ENCODE measurements around the gene AAK1.
"Not testable (repeated sequence)": the region's sequence is repeated elsewhere in the genome, so short reads cannot be mapped to it uniquely, and the experiment has no call there.

The AAK1 gene

DNA sequence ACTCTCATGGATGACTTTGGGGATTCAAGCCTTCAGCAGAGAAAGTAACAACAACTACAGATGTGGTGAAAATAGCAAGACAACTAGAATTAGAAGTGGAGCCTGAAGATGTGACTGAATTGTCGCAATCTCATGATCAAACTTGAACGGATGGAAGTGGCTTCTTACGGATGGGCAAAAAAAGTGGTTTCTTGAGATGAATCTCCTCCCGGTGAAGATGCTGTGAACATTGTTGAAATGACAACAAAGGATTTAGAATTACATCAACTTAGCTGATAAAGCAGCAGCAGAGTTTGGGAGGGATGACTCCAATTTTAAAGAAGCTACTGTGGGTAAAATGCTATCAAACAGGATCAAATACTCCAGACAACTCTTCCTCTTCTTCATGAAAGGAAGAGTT, 43.1 kb downstream of the AAK1 start:
- no peak for DNase-seq (ENCODE audit: low spot score)

DNA sequence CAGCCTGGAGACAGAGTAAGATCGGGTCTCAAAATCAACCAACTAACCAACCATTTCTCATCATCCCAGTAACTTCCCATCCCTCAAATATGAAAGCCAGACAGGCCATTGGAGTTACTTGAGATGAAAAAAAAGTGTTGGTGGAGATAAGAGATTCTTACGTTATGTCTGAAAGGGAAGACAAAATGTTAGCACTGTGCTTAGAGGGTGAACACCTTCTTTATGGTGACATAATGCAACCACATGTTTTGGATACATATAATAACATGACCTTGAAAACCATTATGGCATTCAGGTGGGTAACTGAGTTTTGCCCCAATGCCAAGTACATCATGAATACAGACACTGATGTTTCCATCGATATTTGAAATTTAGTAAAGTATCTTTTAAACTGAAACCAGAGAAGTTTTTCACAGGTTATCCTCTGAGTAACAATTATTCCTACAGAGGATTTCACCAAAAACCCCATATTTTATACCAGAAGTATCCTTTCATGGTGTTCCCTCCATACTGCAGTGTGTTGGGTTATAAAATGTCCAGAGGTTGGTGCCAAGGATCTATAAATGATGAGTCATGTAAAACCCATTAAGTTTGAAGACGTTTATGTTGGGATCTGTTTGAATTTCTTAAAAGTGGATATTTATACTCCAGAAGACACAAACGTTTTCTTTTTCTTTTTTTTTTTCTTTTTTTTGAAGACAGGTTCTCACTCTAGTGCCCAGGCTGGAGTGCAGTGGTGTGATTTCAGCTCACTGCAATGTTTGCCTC, 45.5 kb downstream of the AAK1 start:
- no peak for DNase-seq (ENCODE audit: low spot score)

DNA sequence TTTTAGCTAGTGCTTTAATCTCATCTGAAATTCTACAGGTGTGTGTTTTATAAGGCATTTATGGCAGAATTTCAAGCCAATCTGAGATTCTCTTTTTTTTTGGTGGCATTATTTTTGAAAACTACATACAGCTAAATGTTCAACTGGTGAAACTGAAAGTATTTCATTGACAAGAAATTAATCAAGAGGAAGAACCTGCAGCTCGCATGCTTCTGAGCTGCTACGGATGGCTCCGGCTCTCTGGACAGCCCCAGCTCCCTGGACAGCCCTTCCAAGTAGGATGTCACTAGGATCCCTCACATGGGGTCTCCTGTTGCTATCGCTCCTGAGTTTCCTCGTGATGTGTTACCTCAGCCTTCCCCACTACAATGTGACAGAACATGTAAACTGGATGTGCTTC, 46.4 kb downstream of the AAK1 start:
- DNase-seq (ENCODE audit: low spot score), result no peak

DNA sequence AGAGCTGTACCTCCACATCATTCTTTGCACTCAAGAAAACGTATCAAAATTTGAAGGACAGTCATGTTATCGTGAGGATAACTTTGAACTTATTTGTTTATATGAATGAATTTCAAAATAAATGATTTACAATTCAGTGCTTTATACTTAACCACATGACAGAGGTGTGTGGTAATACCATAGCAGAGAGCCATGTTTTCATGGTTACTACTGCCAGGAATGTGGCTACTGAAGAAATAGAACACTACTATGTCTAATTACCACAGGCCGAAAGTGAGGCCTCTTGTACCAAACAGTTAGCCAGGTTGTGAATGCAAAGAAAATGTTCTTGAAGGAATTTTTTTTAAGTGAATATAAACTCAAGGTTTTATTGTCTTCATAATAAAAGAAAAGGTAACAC, 49.2 kb downstream of the AAK1 start:
- no peak for DNase-seq (ENCODE audit: low spot score)

DNA sequence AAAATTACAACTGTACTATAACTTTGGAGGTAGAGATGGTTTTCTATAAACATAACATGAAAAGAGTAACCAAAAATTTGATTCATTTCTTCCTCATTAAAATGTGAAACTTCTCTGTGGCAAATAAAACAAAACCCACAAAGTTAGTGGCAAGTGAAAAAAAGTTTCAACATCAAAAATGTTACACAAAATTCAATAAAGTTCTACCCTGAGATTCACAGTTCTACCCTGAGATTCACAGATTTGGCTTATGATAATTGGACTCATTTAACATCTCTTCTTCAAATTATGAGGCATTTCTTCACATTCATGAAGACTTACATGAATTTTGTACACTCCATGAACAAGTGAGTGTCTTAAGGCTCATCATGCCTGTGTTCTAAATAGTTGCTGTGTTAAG, 51.0 kb downstream of the AAK1 start:
- no peak for DNase-seq (ENCODE audit: low spot score)

DNA sequence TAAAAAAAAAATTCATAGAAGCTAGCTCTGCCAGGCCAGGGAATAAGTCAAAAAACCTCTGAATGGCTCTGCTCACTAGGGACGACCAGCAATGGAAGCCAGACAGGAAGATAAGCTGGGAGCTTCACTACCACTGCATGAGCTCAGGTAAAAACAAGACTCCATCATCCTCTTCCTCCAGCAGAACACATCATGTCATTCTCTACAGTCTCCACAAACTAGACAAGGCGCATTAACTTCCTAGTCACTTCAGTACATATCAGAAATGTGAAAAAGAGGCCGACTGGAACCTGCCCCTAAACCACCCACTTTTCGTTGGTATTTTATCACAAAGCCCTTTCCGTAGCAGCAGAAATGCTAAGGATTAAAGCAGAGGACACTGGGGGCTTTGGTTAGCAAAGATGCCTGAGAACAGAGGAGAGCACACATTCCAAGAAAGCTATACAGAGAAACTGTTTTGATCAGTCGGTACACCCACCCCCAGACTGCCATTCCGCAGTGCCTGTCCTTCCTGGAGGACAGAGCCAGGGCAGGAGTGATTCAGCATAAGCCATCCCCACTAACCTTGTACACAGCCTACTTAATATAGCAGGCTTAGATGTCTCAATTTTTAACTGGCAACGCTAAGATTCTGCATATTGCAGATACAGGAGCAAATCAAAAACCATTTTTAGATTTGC, 53.4 kb downstream of the AAK1 start:
- no peak for DNase-seq (ENCODE audit: low spot score)

DNA sequence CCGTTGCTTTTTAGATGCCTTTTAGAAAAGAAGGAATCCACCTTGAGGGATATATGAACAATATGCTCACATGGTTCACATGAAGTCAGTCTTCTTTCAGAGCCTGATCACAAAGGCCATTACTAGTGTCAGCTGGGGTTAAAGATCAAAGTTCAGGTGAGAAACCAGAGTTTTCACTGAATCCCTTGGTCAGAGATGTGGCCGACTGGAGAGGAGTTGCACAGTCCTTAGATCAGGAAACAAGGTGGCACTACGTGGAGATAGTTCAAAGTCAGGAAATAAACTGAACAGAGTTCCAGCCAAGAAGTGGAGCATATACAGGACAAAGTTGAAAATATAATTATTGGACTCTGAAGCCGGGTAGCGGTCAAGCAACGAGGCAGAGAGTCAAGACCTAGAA, 54.6 kb downstream of the AAK1 start:
- DNase-seq (ENCODE audit: low spot score), result no peak

DNA sequence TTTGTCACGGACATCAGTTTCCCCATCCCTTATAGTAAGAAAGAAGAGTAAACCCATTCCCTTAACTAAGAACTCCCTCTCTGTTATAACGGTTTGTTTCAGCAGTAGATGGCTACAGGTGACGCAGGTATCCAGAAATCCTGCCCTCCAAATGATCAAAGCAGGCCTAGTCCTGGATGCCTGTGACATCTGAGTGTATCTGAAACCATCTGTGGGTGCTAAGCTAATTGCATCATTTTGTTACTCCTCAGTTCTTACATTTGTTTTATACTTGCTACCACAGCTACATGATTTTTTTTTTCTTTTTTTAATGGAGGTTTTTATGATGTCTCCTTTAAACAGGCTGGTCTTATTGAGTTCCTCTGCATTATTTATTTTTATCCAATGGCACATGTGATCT, 55.1 kb downstream of the AAK1 start:
- DNase-seq (ENCODE audit: low spot score), result no peak

DNA sequence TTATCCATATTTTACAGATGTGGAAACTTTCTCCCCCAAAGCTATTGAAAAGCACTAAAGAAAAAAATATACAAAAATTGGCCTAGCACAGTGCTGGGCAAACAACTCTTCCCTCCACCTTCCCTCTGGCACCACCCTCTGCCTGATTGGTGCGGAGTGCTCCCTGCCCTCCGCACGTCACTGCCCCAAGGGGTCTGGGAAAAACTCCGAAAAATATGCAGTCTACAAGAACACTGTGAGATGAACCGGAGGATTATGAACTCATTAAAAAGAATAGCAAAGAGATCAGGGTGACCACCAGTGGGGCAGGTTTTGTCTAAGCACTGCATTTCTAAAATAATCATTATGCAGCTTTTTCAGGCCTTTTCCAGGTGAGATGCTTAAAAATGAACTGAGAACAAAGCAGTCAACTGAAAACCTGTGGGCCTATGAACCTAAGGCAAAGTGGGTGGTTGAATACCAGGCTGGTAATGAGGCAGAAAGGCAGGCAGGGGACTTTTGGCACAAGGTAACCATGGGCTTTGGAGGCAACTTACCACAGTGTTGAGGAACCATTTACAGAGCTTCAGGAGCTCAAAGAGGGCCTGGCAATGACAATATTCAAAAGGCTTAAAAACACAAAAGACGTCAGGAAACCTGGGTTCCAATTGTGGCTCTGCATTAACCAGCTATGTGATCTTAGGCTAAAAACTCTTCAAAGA, 57.5 kb downstream of the AAK1 start:
- no peak for DNase-seq (ENCODE audit: low spot score)

DNA sequence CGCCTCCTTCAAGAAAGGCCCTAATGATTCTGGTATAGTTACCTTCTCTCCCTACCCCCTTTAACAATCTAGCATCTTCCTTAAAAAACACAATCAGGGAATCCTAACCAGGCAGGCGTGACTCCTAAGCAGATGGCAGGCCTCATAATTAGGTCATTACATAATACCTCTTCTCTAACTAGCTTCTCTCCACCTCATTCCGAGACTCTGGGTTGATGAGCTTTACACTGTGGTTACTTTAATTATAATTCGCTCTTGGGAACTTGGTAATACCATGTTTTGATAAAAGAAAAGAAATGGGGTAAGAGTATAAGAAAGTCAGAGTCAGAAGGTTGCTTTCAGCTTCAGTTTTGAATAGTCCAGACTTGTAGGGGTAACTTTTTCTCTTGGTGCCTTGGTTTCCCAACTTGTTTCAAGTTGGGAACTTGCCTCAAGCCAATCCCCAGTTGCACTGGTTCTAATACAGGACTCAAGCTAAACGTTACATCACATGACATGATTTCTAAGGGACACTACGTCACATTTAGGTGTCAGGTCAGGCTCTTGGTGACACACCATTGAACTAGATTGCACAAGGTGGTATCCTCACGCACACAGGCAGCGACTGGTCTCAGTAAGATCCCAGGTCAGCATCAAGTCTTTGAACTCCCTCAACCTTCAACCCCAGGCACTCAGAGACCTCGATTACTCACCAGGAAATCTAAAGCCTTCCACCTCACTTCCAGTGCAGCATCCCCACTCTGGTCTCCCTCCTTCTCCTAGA, 59.2 kb downstream of the AAK1 start:
- no peak for DNase-seq (ENCODE audit: low spot score)

DNA sequence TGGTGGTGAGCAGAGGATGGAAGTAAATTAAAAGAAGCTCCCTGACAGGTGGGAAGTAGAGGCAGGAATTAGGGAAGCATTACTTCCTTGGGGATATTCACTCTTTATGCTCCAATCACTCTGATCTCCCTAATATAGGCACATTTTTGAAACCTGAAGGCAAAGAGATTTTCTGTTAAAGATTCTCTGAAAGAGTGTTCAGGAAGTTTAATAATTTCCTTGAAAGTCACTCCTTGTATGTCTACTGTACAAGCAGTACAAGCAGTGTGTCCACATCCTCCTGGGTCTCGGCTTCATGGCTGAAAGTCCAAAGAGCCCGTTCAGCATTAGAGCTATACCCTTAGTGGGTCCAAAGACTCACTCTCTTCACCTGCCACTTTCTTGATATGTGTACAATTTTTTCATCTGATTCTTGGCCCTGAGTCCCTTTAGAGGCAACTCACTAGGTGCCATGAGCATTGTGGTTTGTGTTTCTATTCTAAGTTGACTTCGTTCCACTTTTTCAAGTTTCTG, 60.2 kb downstream of the AAK1 start:
- DNase-seq (ENCODE audit: low spot score), result no peak

DNA sequence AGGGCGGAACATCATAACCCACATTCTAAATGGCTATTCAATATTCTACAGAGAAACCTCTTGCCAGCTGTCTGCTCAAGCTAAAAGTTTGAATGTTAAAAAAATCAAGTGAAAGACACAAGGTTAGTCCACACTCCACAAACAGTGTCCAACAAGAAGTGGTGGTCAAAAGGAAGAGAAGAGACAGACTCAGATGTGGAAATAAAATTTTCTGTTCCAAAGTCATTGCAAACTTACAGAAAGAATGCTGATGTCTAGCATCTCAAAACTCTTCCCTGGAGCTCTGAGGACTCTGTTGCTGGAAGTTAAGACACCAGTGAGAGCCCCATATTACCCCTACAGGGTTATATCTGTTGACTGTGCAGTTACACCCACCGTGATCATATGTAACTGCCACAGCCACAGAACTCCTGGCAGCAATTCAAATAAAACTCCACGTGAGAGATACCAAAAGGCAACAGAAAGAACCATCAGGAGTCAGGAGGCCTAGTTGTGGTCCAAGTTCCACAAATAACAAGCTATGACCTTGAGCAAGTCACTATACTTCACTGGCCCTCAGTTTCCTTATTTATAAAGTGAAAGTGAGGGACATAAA, 60.9 kb downstream of the AAK1 start:
- peak; percentile 29 for DNase-seq (ENCODE audit: low spot score)

DNA sequence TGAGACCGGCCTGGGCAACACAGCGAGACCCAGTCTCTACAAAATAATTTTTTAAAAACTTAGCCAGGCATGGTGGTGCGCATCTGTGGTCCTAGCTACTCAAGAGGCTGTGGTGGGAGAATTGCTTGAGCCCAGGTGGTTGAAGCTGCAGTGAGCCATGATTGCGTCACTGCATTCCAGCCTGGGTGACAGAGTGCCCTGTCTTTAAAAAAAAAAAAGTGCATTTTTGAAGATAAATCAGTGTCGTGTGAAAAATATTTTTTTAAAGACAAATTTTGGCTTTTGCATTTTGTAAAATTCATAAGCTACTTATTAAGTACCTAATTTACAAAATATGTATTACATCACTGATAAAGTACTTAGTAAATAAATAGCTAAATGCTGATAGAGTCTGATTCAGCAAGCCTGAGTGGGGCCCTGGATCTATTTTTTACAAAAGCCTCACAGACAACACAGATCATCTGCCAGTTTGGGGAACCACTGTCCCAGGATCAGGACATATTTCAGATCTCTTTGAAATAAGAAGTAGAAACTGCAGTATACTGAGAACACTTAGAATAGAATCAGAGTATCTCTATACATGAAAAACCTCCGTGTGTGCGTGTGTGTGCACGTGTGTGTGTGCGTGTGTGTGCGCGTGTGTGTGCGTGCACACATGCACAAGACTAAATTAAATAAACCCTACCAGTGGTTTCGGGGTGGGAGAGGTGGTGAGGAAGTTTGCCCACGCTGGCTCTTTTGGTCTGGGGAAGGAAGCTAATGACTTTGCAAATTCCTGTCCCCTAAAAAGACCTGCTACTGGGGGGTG, 61.6 kb downstream of the AAK1 start:
- DNase-seq (ENCODE audit: low spot score), result peak; percentile 58

DNA sequence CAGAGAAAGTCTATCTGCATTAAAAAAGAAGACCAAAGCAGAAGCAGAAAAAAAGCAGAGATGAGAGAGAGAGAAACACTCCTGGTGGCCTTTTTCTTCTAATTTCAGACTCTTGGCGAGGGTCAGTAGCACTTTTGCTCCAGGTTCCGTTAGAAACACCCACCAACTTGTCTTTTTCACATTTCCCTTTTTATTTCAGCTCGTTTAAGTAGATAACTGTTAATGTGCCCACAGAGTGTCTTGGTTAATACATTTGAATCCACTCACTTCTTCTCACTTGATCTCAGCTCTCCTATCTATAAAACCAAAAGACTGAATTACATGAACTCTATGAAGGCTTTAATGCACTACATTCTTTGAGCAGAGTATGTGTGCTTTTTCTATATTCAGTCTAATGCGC, 63.1 kb downstream of the AAK1 start:
- no peak for DNase-seq (ENCODE audit: low spot score)

DNA sequence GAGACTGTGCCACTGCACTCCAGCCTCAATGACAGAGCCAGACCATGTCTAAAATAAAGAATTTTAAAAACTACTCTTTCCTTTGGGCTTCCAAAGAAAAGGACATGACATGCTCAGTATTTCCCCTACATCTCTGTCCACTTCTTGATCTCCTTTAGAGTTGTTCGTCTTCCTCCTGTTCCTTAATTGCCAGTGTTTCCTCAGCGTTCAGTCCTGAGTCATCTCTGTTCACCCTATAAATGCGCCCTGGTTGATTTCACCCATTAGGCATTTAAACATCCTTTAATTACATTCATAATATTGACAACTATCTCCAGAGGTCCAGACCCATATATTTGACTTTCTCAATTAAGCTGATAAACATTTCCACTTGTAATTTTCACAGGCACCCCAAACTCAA, 64.0 kb downstream of the AAK1 start:
- no peak for DNase-seq (ENCODE audit: low spot score)

DNA sequence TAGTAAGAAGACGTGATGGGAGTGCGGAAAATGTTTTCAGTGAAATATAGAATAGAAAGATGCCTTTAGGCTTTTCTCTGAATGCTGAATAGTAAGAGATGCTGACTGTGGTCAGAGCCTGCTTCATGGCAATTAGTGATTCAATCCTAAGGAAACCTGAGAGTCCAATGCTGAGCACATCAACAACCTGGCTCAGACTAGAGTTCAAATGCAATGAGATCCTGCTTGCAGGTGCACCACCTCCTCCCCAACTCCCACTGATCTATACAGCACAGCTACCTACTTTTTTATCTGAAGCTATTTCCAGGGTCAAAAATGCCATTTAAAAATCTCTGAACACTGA, 65.4 kb downstream of the AAK1 start:
- no peak for DNase-seq (ENCODE audit: low spot score)

DNA sequence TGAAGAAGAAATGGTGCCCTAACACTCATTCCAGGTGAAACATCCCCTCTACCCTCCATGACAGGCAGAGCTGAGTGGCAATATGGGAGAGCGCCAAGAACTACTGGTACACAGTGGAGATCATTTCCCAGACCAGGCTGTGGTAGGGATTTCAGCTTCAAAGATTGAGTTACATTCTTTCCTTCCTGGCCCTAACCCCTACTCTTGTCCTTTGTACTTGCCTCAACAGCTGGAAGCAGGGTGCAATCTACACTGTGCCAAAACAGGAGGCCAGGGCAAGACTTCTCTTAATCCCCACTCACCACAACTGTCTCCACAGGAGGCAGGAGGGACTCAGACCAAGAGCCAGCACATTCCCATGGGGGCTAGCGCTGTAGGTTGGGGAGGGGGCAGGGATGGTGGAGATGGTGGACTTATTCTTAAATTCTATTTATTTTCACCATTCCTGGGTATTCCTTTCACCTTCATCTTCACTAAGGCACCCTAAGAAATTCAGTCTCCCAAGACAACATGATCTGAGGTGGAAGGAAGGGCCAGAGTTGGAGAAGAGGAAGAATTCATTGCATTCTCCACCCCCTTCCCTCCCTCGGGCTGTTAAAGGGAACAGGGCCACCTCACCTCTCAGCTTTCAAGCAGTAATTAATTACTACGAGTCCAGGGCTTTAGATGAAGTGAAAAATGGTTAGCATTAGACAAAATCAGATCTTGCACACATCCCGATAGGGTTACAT, 65.9 kb downstream of the AAK1 start:
- DNase-seq (ENCODE audit: low spot score), result no peak

DNA sequence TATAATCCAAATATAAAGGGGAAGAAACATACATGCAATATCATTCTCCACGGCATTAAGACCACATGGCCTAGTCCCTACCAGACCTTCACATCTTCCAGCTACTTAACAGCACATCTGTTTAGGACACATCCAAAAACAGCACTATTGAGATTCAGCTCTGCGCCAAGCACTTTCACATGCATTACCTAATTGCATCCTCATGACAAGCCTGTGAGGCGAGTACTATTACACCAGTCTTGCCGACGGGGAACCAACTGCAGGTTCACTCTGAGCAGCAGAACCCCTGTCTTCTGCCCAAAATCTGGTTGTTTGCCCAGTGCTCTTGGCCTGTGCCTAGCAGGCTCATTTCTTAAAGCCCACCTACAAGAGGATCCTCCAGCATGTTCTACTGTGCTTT, 66.7 kb downstream of the AAK1 start:
- no peak for DNase-seq (ENCODE audit: low spot score)

DNA sequence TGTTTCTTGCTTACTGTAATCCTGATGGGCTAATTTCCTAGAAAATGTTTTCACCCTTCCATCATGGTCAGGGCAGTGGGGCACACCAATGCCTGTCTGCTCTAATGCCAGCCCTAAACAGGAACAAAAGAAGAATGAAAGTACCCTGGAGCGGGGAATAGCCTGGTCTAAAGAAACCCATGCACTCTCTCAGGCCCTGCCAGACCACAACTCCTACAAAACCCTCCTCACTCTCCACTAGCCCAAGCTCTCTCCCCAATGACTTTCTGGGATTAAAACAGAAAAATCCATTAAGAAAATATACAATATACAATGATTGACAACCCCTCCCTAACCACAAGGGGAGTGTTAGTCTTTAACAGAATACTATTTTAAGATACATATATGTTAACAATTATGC, 67.6 kb downstream of the AAK1 start:
- no peak for DNase-seq (ENCODE audit: low spot score)

DNA sequence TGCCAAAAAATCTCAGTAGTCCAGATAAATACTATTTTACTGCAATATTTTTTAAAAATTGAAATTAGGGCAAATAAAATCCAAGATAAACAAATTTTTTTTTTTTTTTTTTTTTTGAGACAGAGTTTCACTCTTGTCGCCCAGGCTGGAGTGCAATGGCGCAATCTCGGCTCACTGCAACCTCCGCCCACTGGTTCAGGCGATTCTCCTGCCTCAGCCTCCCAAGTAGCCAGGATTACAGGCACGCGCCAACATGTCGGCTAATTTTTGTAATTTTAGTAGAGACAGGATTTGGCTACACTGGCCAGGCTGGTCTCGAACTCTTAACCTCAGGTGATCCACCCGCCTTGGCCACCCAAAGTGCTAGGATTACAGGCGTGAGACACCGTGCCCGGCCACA, 68.2 kb downstream of the AAK1 start:
- not testable (repeated sequence) for DNase-seq (ENCODE audit: low spot score)

DNA sequence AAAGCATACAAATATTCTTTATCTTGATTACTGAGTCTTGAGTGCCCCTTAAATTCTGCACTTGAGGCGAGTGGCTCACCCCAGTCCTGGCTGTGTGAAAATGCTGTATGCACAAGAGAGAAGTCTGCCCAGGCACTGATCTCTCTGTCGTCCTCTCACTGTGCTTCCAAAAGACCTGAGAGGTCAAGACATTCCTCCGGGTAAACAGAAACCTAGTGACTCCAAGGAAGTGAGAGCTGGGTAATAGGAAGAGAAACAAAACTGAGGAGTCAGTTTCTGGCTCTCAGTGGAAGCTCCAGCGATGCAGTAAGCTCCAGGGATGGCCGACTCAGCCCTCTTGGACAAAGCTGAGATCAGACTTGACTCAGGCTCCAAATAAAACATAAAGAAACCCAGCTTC, 70.9 kb downstream of the AAK1 start:
- DNase-seq (ENCODE audit: low spot score), result no peak

All from NAMALWA (cell line).